HG03460 (cell line): ENCODE results near the gene FREM3.

ENCODE experiments used
- ATAC-seq: cut with Tn5 transposase; IDR thresholded peaks from one replicate; pipeline ENCODE4 v1.9.1; 2021; ENCODE audit not compliant: unreplicated experiment

The FREM3 gene

DNA sequence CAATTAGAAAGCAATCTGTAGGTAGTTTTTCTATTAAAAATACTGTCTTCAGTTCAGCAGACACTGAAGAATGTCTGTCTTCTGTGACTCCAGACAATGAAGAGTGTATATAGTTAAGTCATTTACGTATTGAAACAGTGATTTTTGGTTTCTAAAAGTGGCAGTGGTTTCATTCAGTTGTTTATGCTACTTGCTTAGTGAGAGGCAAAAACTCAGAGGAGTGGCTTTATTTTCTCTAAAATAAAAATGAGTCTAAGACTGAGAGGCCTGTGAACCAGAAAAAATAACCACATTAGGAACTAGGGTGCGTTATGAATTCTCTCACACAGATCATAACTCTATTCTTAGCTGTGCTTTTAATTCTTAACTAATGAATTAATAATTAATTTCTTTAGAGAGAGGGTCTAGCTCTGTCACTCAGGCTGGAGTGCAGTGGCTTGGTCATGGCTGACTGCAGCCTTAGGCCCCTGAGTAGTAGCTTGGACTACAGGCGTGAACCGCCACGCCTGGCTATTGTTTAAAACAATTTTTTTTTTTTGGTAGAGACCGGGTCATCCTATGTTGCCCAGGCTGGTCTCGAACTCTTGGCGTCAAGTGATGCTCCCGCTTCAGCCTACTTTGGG, 31.4 kb downstream of the FREM3 start:
- peak; percentile 93 for ATAC-seq

DNA sequence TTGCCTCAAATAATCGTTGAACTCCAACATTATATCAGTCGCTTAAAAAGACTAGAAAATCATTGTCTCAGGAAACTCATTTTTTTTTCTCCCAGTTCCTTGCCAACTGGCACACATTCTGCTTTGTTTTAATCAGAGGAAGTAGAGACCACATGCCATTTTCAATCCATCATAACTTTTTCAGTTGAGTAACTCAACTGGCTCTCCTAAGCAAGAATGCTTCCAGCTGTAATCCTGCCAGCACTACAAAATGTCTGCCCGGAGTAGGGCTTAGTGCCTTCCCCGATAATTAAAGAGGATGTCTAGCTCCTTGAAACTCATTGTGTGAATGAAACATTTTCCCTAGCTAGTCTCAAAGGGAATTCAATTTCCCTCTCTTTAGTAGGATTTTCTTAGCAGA, 33.0 kb downstream of the FREM3 start:
- no peak for ATAC-seq

- ATAC-seq = no peak
Measured at GRCh38 chr4:143658336-143658735, 42.1 kb downstream of the FREM3 start.

DNA sequence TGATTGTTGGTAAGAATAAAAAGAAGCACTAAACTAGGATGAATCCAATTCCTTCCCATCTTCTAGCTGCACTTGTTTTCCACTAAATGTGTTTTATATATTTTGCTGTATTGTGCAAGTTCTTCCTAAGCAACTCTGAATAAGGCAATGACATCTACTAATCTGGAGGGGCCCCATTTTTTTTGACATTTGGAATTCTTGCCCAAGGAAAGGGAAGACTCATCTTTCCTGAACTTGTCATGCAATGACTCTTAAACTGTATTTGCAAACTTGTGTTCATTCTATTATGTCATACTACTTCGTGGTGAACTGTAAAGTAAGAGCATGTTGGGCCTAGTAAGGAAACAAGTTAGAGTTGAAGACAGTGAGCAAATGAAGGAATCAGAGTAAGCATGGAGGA, 45.9 kb downstream of the FREM3 start:
- ATAC-seq = no peak

DNA sequence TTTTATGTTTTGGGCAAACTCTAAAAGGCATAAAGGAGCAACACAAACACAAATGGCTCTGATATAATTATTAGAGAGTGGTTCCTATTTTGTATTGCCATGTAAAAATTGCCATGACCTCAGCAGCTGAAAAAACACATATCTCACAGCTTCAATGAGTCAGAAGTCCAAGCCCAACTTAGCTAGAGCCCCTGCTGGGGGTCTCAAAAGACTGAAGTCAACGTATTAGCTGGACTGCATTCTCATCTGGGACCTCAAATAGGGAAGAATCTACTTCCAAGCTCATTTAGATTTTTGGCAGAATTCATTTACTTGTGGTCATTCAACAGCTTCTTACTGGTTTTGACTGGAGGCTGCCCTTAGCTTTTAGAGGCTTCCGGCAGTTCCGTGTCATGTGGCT, 47.4 kb downstream of the FREM3 start:
- no peak for ATAC-seq

DNA sequence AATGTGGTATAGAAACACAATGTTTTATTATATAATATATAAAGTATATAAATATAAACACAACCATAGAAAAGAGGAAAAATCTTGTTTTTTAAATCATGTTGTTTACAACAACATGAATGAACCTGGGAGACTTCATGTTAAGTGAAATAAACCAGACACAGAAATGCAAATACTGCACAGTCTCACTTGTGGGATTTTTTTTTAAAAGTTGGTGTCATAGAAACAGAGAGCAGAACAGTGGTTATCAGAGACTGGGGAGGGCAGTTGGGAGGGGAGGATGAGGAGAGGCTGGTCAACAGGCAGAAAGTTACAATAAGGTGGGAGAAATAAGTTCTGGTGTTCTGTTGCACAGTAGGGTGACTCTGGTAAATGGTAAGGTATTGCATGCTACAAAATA, 57.1 kb downstream of the FREM3 start:
- ATAC-seq = no peak

DNA sequence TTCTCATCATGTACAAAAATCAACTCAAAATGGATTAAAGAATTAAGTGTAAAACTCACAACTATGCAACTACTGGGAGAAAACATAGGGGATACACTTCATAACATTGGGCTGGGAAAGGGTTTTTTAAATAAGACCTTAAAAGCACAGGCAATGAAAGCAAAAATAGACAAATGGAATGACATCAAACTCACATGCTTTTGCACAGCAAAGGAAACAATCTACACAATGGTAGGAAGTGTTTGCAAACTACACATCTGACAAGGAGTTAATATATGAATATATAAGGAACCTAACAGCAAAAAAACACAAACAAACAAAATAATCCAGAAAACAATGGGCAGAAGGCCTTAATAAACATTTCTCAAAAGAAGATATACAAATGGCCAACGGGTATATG, 57.9 kb downstream of the FREM3 start:
- no peak for ATAC-seq

DNA sequence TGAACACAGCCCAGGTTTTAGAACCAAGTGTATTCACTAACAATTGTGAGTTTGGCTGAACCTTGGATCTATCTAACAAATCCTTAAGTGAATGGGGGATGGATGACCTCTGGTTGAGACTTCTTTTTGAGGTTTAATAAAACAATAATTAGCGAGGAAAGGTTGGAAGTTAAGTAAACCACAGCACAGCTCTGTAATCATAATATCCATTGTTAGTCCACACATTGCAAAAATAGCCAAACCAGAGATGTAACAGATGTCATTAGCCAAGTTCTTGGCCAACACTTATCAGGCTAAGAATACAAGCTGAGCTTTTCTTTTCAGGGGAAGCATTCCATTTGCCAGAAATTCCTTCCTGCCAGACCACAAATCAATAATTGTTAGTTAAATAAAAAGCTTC, 59.1 kb downstream of the FREM3 start:
- ATAC-seq = no peak

- ATAC-seq = no peak
Measured at GRCh38 chr4:143634763-143635162, 65.7 kb downstream of the FREM3 start.

DNA sequence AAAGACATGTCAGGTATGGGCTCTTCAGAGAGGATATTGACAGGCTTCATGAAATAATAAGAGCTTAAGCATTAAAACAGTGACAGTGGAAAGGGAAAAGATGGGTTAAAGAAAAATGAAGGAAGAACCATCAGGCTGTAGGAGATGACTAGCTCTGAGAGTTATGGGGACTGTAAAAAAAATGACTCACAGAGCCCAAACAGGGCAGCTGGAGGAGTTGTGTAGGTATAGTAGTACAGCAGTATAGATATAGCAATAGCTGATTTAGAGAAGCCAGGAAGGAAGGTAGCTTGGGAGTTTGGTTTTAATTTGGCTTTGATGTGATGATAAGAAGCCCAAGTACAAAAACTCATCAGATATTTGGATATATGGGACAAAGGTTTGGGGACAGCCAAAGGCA, 66.6 kb downstream of the FREM3 start:
- no peak for ATAC-seq

GRCh38 chr4:143626134-143626911, 74.2 kb downstream of the FREM3 start:
- no peak for ATAC-seq

GRCh38 chr4:143625632-143626031, 74.8 kb downstream of the FREM3 start:
- no peak for ATAC-seq

DNA sequence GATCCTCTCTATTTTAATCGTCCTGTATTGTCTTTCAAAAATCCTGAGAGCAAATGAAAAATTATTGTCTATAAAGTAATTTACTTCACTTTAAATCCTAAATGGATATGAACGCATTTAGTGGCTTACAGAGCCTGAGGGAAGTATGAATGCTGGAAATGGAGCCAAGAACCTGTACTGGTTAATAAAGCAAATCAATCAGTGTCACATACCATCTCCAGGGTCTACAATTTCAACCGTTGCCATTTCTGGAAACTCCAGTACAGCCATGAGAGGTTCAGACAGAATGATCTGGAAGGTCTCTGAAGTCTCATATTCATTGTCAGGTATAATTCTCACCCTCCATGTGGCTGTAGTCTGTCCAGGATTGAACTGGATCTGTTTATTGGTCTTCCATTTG, 76.6 kb downstream of the FREM3 start:
- no peak for ATAC-seq

DNA sequence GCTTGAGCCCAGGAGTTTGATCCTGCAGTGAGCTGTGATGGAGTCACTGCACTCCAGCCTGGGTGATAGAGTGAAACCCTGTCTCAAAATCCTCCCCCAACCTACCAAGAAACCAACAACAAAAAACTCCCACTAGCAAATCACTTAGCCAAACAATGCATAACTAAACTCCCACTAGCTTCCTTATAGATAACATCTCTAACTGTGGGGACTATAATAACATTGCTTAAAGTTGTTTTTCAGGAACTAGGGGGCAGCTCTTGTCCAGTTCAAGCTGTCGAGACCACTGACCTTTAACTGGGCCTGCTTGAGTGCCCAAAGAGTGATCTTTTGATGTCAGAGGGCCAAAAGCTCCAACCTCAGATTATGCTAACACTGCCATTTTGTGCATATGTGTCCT, 81.7 kb downstream of the FREM3 start:
- no peak for ATAC-seq

GRCh38 chr4:143617994-143618679, 82.3 kb downstream of the FREM3 start:
- no peak for ATAC-seq

DNA sequence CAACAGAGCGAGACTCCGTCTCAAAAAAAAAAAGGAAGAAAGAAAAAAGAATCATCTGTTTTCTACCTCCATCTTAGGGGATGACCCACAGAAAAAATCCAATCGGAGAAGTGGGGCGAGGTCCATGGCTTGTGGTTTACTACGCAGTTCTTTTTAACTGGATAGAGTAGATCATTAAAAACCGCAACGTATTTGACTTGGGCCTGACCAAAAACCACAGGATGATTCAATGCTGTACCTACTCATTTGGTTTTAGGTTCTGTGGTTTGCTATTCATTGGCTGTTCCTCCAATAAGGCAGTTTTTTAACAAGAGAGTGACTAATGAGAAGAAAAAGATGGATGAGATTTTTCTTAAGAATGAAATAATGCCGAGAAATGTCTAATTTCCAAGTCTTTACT, 83.7 kb downstream of the FREM3 start:
- peak; percentile 85 for ATAC-seq

DNA sequence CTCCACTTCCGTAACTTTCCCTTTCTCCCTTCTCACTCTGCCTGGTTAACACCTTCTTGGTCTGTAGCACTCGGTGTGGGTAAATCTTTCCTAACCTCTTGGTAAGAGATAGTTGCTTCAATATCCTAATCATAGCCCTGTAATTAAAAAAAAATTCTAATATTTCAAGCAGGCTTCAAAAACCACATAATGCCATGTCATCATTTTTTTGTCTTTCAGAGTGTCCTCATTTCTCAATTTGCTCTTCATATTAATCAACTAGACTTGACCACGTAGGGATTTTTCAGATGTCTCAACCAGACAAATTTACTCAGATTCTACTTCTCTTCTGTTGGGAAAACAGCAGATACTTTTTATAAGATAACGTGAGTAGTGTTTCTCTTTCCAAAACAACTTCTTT, 91.0 kb downstream of the FREM3 start:
- no peak for ATAC-seq

DNA sequence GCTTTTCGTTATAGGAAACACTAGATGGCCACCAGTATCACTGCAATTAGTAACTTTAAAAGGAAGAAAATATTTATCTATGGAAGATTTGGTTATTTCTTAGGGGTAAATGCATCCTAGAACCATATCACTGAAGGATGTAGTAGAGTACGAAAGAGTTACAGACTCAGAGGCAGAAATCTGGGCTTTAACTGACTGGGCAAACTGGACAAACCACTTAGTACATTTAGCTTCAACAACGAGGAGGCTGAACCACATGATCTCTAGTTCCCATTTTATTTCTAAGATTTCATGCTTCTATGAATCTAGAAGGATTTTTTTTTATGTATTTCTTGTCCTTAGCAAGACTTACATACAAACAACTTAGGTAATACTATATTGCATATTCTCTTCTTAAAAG, 94.0 kb downstream of the FREM3 start:
- ATAC-seq = no peak

- no peak for ATAC-seq
Measured at GRCh38 chr4:143599827-143600226, 100.6 kb downstream of the FREM3 start.

DNA sequence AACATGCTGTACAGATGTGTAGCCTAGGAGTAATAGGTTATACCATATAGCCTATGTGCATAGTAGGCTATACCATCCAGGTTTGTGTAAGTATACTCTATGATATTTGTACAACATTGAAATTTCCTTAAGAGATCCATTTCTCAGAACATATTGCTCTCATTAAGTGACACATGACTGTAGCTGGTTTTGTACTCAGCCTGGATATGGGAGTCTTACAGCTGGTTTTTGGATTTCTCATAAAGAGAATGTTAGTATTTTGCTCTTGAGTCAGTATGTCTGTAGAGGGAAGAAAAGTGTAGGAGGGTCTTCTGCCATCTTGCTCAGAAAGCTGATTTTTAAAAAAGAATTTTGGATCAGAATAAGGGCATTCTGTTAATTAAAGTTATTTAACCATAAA, 101.7 kb downstream of the FREM3 start:
- no peak for ATAC-seq

DNA sequence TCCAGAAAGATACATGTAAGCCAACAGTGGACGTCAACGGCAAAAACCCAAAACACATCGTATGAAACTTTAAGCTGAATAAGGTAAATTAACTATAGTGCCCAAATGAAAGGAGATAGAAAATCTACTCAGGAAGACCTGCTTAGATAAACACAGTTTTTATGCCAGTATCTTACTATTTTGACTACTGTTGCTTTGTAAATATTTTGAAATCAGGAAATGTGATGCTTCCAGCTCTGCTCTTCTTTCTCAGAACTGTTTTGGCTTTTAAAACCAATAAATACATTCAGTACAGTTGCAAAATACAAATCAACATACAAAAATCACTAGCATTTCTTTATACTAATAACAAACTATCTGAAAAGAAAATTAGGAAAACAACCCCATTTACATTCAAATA, 103.2 kb downstream of the FREM3 start:
- no peak for ATAC-seq

DNA sequence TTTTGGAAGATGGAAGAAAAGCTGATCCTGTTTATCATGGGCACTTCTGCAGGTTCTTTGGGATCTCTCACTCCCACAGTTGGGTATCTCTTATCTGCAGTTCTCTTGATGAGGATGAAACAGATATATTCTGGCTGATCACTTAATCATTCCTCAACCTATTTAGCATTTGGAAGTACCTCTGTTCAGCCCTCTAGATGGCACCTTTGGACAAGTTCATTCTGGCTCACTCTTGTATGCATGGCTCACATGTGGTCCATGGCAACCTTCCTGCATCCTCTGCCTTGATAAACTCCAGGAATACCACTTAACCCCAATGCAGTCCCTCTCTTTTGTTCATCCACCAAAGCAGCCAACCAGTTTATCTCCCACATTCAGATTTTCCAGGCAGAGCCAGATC, 112.8 kb downstream of the FREM3 start:
- no peak for ATAC-seq
